ENCODE results near the gene YPEL3.

Gene YPEL3

GRCh38 chr16:30113711-30114333 lies 17.8 kb upstream of the YPEL3 start:
- peaks cover 5 to 21% (median 9%) of the 10 kb centered on the region in 10 experiments; a peak in 12 of 20 replicates for H3K4me1 ChIP-seq
- H3K27me3 ChIP-seq, result no peaks in the 10 kb centered on the region
- peaks cover 12 to 99% (median 65%) of the 10 kb centered on the region in 11 experiments; a peak in 21 of 22 replicates for H3K36me3 ChIP-seq
- TF ChIP-seq Cebpa-rat (IDR thresholded peaks at IDR 0.05), result no peak
- no peaks in the 10 kb centered on the region; a peak in 1 of 22 replicates for H4K20me1 ChIP-seq
- H3K9me3 ChIP-seq (replicated peaks in 1 of 11), result no peaks in the 10 kb centered on the region
- H3K4me3 ChIP-seq, result no peak overlapping the region
- H3K27ac ChIP-seq, result peak overlapping the region in 3 of 11 experiments; percentile 14 to 17 (median 15); a peak in 2 of 22 replicates
- peak overlapping the region in 1 of 11 experiments; percentile 26; a peak in 1 of 22 replicates for H3K4me2 ChIP-seq
- peak overlapping the region in 2 of 11 experiments; percentile 13 to 15; a peak in 2 of 22 replicates for H3K9ac ChIP-seq

- Histone ChIP-seq H3K4me1 (peaks cover 0 to 14% (median 3%) of the 10 kb centered on the region in 10 experiments; a peak in 9 of 20 replicates), H3K27ac (peak within 1 kb of the TSS in 3 of 11 experiments; percentile 14 to 17 (median 15); a peak in 2 of 22 replicates), H3K36me3 (peaks cover 12 to 99% (median 62%) of the 10 kb centered on the region in 11 experiments; a peak in 21 of 22 replicates), H3K9me3 (replicated peaks in 1 of 11) (no peaks in the 10 kb centered on the region), H3K9ac (peak within 1 kb of the TSS in 2 of 11 experiments; percentile 13 to 15; a peak in 2 of 22 replicates), H3K27me3 (no peaks in the 10 kb centered on the region), H3K4me3 (no peak within 1 kb of the TSS), H3K4me2 (peak within 1 kb of the TSS in 1 of 11 experiments; percentile 26; a peak in 1 of 22 replicates), H4K20me1 (no peaks in the 10 kb centered on the region; a peak in 1 of 22 replicates)
- TF ChIP-seq Cebpa-rat (IDR thresholded peaks at IDR 0.05), result no peak
These were observed 17.2 kb upstream of the YPEL3 start, which contains the start of gene GDPD3 for GRCh38 chr16:30113031-30113710. GDPD3 (minus strand) TSS chr16:30113537; CDS start chr16:30113478, 59 bp downstream.

DNA sequence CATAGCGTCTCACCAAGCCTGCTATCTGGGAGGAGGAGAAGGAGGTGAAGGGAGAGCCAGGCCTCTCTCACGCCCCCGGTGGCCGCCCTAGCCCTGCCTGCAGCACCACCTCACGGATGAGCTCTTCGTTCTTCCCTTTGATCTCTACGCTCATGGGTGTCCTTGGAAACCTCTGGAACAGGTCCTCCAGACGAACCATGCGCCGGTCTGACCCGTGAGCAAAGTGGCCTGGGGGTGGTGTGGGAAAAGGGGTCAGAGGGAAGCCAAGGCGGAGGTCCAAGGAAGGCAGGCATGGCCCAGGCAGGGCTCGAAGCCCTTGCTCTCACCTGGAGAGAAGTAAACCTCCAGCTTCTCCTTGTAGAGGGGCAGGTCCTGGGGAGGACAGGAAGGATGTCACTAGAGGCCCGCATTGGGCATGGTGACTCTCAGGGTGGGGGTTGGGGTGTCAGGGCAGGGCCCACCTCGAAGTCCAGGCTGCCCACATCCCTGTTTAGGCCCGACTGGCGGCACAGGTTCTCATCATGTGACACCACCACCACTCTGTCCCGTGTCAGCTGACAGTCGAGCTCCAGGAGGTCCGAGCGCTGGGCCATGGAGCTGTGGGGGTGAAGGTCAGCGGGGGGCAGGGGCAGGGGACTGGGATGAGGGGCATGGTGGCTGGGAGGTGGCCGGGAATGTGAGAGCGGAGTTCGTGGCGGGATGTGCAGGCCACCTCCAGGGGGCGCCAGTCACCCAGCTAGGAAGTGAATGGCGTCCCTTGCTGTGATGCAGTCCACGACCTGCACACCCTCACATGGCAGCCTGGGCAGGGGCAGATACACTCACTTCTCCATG lies 16.4 kb upstream of the YPEL3 start:
- Histone ChIP-seq H3K27ac (no peak overlapping the region), H3K4me2 (no peak overlapping the region), H3K4me3 (no peak overlapping the region), H3K4me1 (peaks cover 0 to 11% (median 0%) of the 10 kb centered on the region in 10 experiments; a peak in 2 of 20 replicates), H3K36me3 (peaks cover 10 to 99% (median 62%) of the 10 kb centered on the region in 11 experiments; a peak in 21 of 22 replicates), H4K20me1 (no peaks in the 10 kb centered on the region; a peak in 1 of 22 replicates), H3K9me3 (replicated peaks in 1 of 11) (no peaks in the 10 kb centered on the region), H3K27me3 (no peaks in the 10 kb centered on the region), H3K9ac (no peak overlapping the region)
- TF ChIP-seq Cebpa-rat (IDR thresholded peaks at IDR 0.05), result no peak

- Histone ChIP-seq H3K9ac (no peak overlapping the region), H3K4me1 (peaks cover 0 to 11% (median 0%) of the 10 kb centered on the region in 10 experiments; a peak in 2 of 20 replicates), H3K27me3 (no peaks in the 10 kb centered on the region), H4K20me1 (no peaks in the 10 kb centered on the region; a peak in 1 of 22 replicates), H3K36me3 (peaks cover 13 to 99% (median 62%) of the 10 kb centered on the region in 11 experiments; a peak in 20 of 22 replicates), H3K4me3 (no peak overlapping the region), H3K4me2 (no peak overlapping the region), H3K9me3 (replicated peaks in 1 of 11) (no peaks in the 10 kb centered on the region), H3K27ac (no peak overlapping the region)
- TF ChIP-seq Cebpa-rat (IDR thresholded peaks at IDR 0.05), result no peak
These were observed 14.6 kb upstream of the YPEL3 start for GRCh38 chr16:30110661-30111060.

GRCh38 chr16:30108059-30108850 lies 12.2 kb upstream of the YPEL3 start:
- no peak overlapping the region for H3K4me2 ChIP-seq
- peaks cover 31 to 98% (median 68%) of the 10 kb centered on the region in 11 experiments for H3K36me3 ChIP-seq
- H3K9ac ChIP-seq, result no peak overlapping the region
- H3K27ac ChIP-seq, result no peak overlapping the region
- H3K4me3 ChIP-seq, result no peak overlapping the region
- H3K27me3 ChIP-seq, result no peaks in the 10 kb centered on the region
- TF ChIP-seq Cebpa-rat (IDR thresholded peaks at IDR 0.05), result no peak
- peaks cover 0 to 2% (median 0%) of the 10 kb centered on the region in 10 experiments; a peak in 2 of 20 replicates for H3K4me1 ChIP-seq
- no peaks in the 10 kb centered on the region for H4K20me1 ChIP-seq
- peaks cover 0 to 13% (median 5%) of the 10 kb centered on the region in 11 experiments; a peak in 15 of 22 replicates for H3K9me3 ChIP-seq (replicated peaks in 1 of 11)

GRCh38 chr16:30104492-30104891 lies 8.5 kb upstream of the YPEL3 start:
- Histone ChIP-seq H3K4me2 (no peak overlapping the region), H3K36me3 (peaks cover 31 to 72% (median 56%) of the 10 kb centered on the region in 11 experiments), H3K9me3 (replicated peaks in 1 of 11) (peaks cover 9 to 43% (median 29%) of the 10 kb centered on the region in 11 experiments; a peak in 21 of 22 replicates), H3K4me1 (peaks cover 0 to 9% (median 3%) of the 10 kb centered on the region in 10 experiments; a peak in 7 of 20 replicates), H3K9ac (no peak overlapping the region), H3K27ac (no peak overlapping the region), H4K20me1 (no peaks in the 10 kb centered on the region), H3K27me3 (no peaks in the 10 kb centered on the region), H3K4me3 (no peak overlapping the region)
- no peak for TF ChIP-seq Cebpa-rat (IDR thresholded peaks at IDR 0.05)

DNA sequence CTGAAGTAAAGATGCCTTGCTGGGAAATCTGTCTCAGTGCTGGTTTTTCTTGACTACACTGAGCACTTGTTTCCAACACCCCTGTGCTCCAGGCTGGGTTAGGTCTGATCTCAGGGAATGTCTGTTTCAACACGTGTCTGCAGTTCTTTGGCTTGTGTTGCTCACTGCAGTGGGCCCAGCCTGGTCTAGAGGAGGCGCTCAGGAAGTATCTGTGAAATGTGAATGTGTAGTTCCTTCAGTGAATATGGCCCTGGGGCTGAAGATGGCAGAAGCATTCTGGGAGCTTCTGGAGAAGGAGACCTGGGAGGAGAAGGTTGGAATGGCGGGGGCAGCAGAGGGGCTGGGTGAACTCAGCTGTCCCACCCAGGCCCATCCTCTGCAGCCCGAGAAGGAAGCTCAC lies 8.1 kb upstream of the YPEL3 start:
- Histone ChIP-seq H3K27ac (no peak overlapping the region), H3K4me3 (no peak overlapping the region), H3K9me3 (replicated peaks in 1 of 11) (peaks cover 13 to 47% (median 33%) of the 10 kb centered on the region in 11 experiments), H3K36me3 (peaks cover 29 to 69% (median 52%) of the 10 kb centered on the region in 11 experiments), H3K9ac (no peak overlapping the region), H3K4me2 (no peak overlapping the region), H4K20me1 (no peaks in the 10 kb centered on the region), H3K4me1 (peaks cover 0 to 9% (median 3%) of the 10 kb centered on the region in 10 experiments; a peak in 7 of 20 replicates), H3K27me3 (no peaks in the 10 kb centered on the region)
- no peak for TF ChIP-seq Cebpa-rat (IDR thresholded peaks at IDR 0.05)
